HCT116 (cell line): ENCODE data around the gene KLHL17.

ENCODE experiments used
- CTCF ChIP-seq, 3 experiments: fragments of 200-600 bp in 1 of 3; sonication (generic) in 1 of 3; IDR thresholded peaks in 2 of 3; conservative IDR thresholded peaks in 1 of 3; 2 replicates each; pipeline ENCODE4 v1.5.1; 2012 to 2017; ENCODE audit warnings: low read depth in 2 of 3, low read length in 2 of 3, antibody characterized with exemption in 1 of 3, borderline replicate concordance in 1 of 3, control low read depth in 1 of 3, mild to moderate bottlenecking in 1 of 3, mixed read lengths in 1 of 3, mixed run types in 1 of 3, moderate library complexity in 1 of 3; ENCODE audit not compliant: insufficient read depth in 1 of 3
- EZH2 ChIP-seq: fragments of 200-600 bp; sonication (generic); IDR thresholded peaks from 2 replicates; pipeline ENCODE4 v1.6.1; 2017; ENCODE audit warnings: antibody characterized with exemption, mixed run types
- POLR2A ChIP-seq: IDR thresholded peaks from 2 replicates; pipeline ENCODE4 v1.7.0; 2011; ENCODE audit warnings: borderline replicate concordance; ENCODE audit not compliant: insufficient read depth, insufficient read length; ENCODE audit errors: extremely low read depth
- RAD21 ChIP-seq: IDR thresholded peaks from 2 replicates; pipeline ENCODE4 v1.6.1; 2012; ENCODE audit warnings: low read depth, mild to moderate bottlenecking
- YY1 ChIP-seq: IDR thresholded peaks from 2 replicates; pipeline ENCODE4 v1.6.1; 2011; ENCODE audit warnings: low read length, low read depth, moderate library complexity, mild to moderate bottlenecking; ENCODE audit not compliant: insufficient replicate concordance; ENCODE audit errors: extremely low read depth

- TF ChIP-seq CTCF (IDR thresholded peaks at IDR 0.05 in 2 of 3, conservative IDR thresholded peaks at IDR 0.05 in 1 of 3; ENCODE audit: borderline replicate concordance in 1 of 3, insufficient read depth in 1 of 3, low read depth in 2 of 3, low read length in 2 of 3) (no peak), POLR2A (no peak), EZH2 (no peak), RAD21 (no peak), YY1 (no peak)
Measured at GRCh38 chr1:941015-941587, 19.3 kb upstream of the KLHL17 start.
